LNCAP (cell line): ENCODE measurements around the gene NDUFS6.

ENCODE experiments used
- CTCF ChIP-seq: fragments of 450-650 bp; IDR thresholded peaks from 2 replicates; pipeline ENCODE4 v1.5.1; 2017; ENCODE audit warnings: mild to moderate bottlenecking

Gene NDUFS6

GRCh38 chr5:1781726-1782384 is 19.4 kb upstream of the NDUFS6 start:
- no peak for TF ChIP-seq CTCF

GRCh38 chr5:1782385-1783215 is 18.6 kb upstream of the NDUFS6 start:
- no peak for TF ChIP-seq CTCF

GRCh38 chr5:1783216-1783554 is 18.0 kb upstream of the NDUFS6 start:
- no peak for TF ChIP-seq CTCF

- no peak for TF ChIP-seq CTCF
These were observed 16.8 kb upstream of the NDUFS6 start for GRCh38 chr5:1784197-1785050.

DNA sequence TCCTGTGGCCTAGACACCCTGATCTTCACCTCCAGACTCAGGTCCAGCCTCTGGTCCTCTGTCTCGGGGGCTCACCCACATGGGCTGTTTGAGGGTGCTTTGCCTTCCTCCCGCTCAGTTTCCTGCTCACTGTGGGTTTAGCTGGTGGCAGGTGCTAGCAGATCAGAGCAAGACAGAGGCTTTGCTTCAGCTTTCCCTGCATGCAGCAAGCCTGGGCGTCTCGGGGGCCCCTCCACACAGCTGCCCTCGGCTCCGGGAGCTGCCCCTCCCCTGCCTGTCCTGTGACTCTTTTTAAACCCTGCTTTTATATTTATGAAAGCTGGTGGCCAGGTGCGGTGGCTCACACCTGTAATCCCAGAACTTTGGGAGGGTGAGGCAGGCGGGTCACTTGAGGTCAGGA is 16.1 kb upstream of the NDUFS6 start:
- TF ChIP-seq CTCF: no peak

- TF ChIP-seq CTCF: no peak
These were observed 15.2 kb upstream of the NDUFS6 start for GRCh38 chr5:1785984-1786383.

- no peak for TF ChIP-seq CTCF
These were observed 14.4 kb upstream of the NDUFS6 start for GRCh38 chr5:1786621-1787471.
